HFF-Myc (cell line): ENCODE measurements around the gene ZNF831.

Experiments used
- DNase-seq: peaks from one replicate; pipeline ENCODE4 v3.0.0-alpha.2; 2011; ENCODE audit warnings: low read depth; ENCODE audit errors: extremely low read depth
- H3K4me3 ChIP-seq: replicated peaks from 2 replicates; pipeline ENCODE4 v1.5.1; 2011; ENCODE audit warnings: low read depth, mild to moderate bottlenecking, control low read depth, low read length
- CTCF ChIP-seq: IDR thresholded peaks from 2 replicates; pipeline ENCODE4 v1.5.1; 2012; ENCODE audit warnings: mild to moderate bottlenecking, low read depth, low read length, control low read depth; ENCODE audit errors: missing control alignments

ZNF831 gene

GRCh38 chr20:59210186-59210585 is 46.6 kb downstream of the ZNF831 start:
- no peak overlapping the region for H3K4me3 ChIP-seq
- DNase-seq, result no peak
- no peak for TF ChIP-seq CTCF

GRCh38 chr20:59211208-59211765 is 47.7 kb downstream of the ZNF831 start:
- TF ChIP-seq CTCF, result no peak
- DNase-seq, result no peak
- no peak overlapping the region for H3K4me3 ChIP-seq

- DNase-seq, result no peak
- no peak overlapping the region for H3K4me3 ChIP-seq
- TF ChIP-seq CTCF, result no peak
Measured at GRCh38 chr20:59214073-59214472, 50.5 kb downstream of the ZNF831 start.

GRCh38 chr20:59214606-59215547 is 51.3 kb downstream of the ZNF831 start:
- DNase-seq, result no peak
- TF ChIP-seq CTCF, result no peak
- no peak overlapping the region for H3K4me3 ChIP-seq

GRCh38 chr20:59217173-59217572 is 53.6 kb downstream of the ZNF831 start:
- H3K4me3 ChIP-seq, result no peak overlapping the region
- no peak for DNase-seq
- no peak for TF ChIP-seq CTCF

- H3K4me3 ChIP-seq, result no peak overlapping the region
- TF ChIP-seq CTCF, result no peak
- no peak for DNase-seq
Measured at GRCh38 chr20:59217794-59218280, 54.2 kb downstream of the ZNF831 start.
